NCI-H2196 treated with DMSO at 0.1 percent for 48 hours (cell line): ENCODE measurements around the gene HYLS1.

Experiments used
- DNase-seq: peaks from one replicate; lab custom pipeline; 2025; ENCODE audit not compliant: unreplicated experiment; lab: John Stamatoyannopoulos, UW

HYLS1 gene

GRCh38 chr11:125948278-125949051 is 61.0 kb downstream of the HYLS1 start:
- DNase-seq = no peak

DNA sequence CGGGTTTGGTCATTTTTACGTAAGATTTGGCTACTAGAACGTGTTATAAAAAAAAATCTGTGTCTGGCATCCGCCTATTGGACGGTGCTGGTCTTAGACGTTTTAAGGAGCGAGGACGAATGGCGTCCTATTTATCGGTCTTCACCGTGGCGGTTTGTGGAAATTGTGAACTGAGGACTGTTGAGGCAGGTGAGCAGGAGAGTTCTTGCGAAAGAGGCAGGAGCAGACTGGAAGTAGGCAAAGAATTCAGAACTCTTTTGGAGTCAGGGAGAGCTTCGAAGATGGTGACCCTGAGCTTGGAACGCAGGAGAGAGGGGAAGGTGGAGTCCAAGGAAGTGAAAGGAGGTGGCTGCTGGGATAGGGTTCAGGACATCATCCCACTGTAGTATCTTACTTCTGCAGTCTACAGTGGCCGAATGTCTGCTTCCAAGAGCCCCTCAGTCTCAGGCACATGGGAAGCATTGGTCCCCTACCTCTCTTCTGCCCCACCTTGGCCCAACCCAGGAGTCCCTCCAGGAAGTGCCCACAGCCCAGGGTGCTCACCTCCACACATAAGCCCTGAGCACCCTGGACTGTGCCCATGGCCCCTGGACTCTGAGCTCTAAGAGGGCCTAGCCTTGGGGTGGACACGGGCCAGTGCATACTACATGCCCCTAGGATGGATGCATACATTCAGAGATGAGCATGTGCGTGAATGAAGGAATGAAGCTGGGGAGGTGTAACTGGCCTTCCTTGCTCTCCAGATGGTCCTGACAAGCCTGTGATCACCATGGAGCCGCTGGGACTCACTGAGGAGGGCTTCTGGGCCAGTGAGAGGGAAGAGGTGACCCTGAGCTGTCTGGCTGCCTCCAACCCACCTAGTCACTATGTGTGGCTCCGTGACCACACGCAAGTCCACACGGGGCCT is 62.1 kb downstream of the HYLS1 start:
- no peak for DNase-seq

- no peak for DNase-seq
Measured at GRCh38 chr11:125950178-125950490, 62.7 kb downstream of the HYLS1 start.
